Measurements from ENCODE around the gene TRAPPC11.

The TRAPPC11 gene

GRCh38 chr4:183637461-183637860 lies 21.6 kb upstream of the TRAPPC11 start:
- DNase-seq (ENCODE audit: low read depth in 3 of 3, low spot score in 1 of 3) = no peak

DNA sequence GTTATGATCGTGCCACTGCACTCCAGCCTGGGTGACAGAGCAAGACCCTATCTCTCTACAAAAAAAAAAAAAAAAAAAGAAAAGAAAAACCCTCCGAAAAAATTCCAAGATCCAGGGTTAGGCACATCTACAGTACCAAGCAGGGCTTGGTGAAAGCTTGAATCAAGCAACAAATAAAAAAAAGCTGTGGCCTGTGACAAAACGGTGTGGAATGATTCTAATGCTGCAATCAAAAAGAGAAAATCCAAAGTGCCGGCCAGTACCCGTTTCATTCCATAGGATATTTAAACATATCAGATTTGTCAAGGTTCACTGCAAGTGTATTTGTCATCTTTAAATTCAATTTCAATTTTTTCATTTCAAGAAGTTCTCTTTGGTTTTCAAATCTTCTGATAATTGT lies 20.7 kb upstream of the TRAPPC11 start:
- DNase-seq (ENCODE audit: low read depth in 3 of 3, low spot score in 1 of 3) = no peak

GRCh38 chr4:183639291-183639690 lies 19.8 kb upstream of the TRAPPC11 start:
- no peak for DNase-seq (ENCODE audit: low read depth in 3 of 3, low spot score in 1 of 3)

- DNase-seq (ENCODE audit: low read depth in 3 of 3, low spot score in 1 of 3) = no peak
Measured at GRCh38 chr4:183645326-183645725, 13.8 kb upstream of the TRAPPC11 start.

DNA sequence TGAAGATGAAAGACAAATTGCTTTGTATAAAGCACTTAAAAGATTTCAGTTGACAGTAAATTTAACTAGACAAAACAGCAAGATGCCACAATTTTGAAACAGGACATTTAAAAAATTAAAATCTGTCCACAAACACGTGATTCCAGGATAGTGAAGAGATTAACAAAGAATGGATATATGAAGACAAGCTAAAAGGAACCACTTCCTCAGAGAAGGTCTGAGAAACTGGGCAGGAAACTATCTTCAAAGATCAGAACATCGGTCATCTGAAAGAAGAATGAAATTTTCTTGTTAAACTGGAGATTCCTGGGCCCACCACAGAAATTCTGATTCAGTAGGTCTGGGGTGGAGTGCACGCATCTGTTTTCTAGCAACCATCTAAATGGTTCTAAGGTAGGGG lies 1.5 kb upstream of the TRAPPC11 start:
- DNase-seq (ENCODE audit: low read depth in 3 of 3, low spot score in 1 of 3) = no peak

- DNase-seq (ENCODE audit: low read depth in 3 of 3, low spot score in 1 of 3) = peak in 1 of 3 donors; percentile 13
Measured at GRCh38 chr4:183658362-183659028, 598 bp upstream of the TRAPPC11 start.

- no peak for DNase-seq (ENCODE audit: low read depth in 3 of 3, low spot score in 1 of 3)
Measured at GRCh38 chr4:183659872-183660242, 764 bp downstream of the TRAPPC11 start.

GRCh38 chr4:183666088-183666487 lies 7.0 kb downstream of the TRAPPC11 start:
- no peak for DNase-seq (ENCODE audit: low read depth in 3 of 3, low spot score in 1 of 3)

DNA sequence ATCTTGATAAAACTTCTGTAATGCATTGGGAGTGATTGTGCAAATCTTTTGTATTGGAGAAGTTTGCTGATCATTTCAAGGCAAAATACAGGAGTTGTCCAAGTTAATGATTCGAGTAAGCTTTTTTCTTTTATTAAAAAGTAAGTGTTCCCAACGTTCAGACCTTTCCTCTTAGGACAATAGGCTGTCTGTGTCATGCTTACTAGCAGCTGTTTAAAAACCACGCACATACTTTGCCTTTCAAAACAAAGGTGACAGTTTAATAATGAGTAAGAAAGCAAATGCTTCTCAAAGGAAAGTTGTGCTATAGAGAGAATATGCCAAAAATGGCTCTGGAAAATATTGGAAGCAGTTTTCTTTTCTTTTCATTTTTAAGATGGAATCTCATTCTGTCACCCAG lies 11.2 kb downstream of the TRAPPC11 start:
- DNase-seq (ENCODE audit: low read depth in 3 of 3, low spot score in 1 of 3) = no peak

- no peak for DNase-seq (ENCODE audit: low read depth in 3 of 3, low spot score in 1 of 3)
Measured at GRCh38 chr4:183670960-183671555, 12.0 kb downstream of the TRAPPC11 start.

- no peak for DNase-seq (ENCODE audit: low read depth in 3 of 3, low spot score in 1 of 3)
Measured at GRCh38 chr4:183674153-183674552, 15.1 kb downstream of the TRAPPC11 start.

DNA sequence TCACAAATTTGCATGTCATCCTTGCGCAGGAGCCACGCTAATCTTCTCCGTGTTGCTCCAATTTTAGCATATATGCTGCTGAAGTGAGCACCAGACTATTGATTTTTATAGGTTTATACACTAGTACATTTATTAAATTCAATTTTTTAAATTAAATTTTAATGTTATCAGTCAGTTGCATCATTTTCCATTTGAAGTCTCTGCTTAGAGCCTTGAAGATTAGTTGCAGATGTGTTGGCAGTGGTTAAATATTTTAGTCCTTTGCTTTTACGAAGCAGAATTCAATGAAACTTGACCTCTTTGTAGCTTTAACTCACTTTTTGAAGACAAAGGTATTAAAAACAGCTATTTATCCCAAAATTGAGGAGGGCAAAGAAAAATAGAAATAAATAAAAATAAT lies 16.5 kb downstream of the TRAPPC11 start:
- DNase-seq (ENCODE audit: low read depth in 3 of 3, low spot score in 1 of 3) = no peak

GRCh38 chr4:183681119-183681518 lies 22.0 kb downstream of the TRAPPC11 start:
- no peak for DNase-seq (ENCODE audit: low read depth in 3 of 3, low spot score in 1 of 3)

GRCh38 chr4:183686461-183686860 lies 27.4 kb downstream of the TRAPPC11 start:
- no peak for DNase-seq (ENCODE audit: low read depth in 3 of 3, low spot score in 1 of 3)

DNA sequence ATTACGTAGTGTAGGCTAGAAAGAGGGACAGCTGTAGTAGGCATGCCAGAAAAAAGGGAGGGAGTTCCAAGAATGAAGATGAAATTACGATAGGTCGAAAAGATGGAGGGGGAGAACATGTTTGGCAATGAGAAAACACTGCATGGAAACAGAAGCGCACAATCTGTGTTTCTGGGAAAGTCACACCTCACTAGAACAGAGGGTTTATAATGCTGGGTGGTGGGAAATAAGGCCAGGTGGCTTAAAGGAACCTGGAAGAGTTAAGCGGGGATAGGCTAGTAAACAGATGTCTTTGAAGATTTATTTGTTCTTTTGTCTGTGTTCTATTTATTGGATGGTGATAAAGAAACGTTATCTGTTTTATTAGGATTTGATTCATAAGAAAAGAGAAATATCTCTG lies 29.1 kb downstream of the TRAPPC11 start:
- no peak for DNase-seq (ENCODE audit: low read depth in 3 of 3, low spot score in 1 of 3)

DNA sequence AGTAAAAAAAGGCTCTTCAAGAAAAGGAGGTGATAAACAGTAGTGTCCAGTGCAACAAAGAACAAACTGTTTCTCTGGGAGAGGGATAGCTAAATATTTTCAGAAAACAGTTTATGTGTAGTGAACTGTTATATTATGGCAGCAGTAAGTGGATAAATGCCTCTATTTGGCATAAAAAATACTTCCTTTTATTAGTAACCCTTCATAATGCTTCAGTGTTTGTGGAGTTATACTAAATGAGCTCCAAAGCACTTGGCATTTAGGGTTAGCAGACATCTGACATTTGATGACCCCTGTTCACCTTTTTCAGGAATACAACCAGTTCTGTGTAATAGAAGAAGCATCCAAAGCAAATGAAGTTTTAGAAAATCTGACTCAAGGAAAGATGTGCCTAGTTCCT lies 31.9 kb downstream of the TRAPPC11 start:
- no peak for DNase-seq (ENCODE audit: low read depth in 3 of 3, low spot score in 1 of 3)

- no peak for DNase-seq (ENCODE audit: low read depth in 3 of 3, low spot score in 1 of 3)
Measured at GRCh38 chr4:183691897-183692296, 32.8 kb downstream of the TRAPPC11 start.

- no peak for DNase-seq (ENCODE audit: low read depth in 3 of 3, low spot score in 1 of 3)
Measured at GRCh38 chr4:183698909-183699308, 39.8 kb downstream of the TRAPPC11 start.

GRCh38 chr4:183700407-183700806 lies 41.3 kb downstream of the TRAPPC11 start:
- no peak for DNase-seq (ENCODE audit: low read depth in 3 of 3, low spot score in 1 of 3)

DNA sequence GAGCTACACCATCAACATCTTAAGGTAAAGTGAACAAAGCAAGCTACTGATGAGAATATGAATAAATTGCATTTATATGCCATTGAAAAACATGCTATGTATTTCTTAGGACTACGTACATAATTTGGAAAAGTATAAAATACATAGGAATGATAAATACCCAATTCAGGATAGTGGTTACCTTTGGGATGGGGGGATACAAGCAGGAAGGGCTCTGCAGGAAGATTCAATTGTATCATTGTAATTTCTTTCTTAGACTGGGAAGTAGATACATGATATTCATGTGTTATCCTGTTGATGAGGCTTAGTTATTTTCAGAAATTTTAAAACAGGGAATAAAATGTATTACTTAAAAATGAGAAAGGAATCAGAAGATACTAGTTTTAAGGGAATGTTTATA lies 43.4 kb downstream of the TRAPPC11 start:
- no peak for DNase-seq (ENCODE audit: low read depth in 3 of 3, low spot score in 1 of 3)

GRCh38 chr4:183714626-183715025 lies 55.5 kb downstream of the TRAPPC11 start:
- no peak for DNase-seq (ENCODE audit: low read depth in 3 of 3, low spot score in 1 of 3)

GRCh38 chr4:183716302-183716701 lies 57.2 kb downstream of the TRAPPC11 start:
- DNase-seq (ENCODE audit: low read depth in 3 of 3, low spot score in 1 of 3) = no peak

- no peak for DNase-seq (ENCODE audit: low read depth in 3 of 3, low spot score in 1 of 3)
Measured at GRCh38 chr4:183718876-183719275, 59.8 kb downstream of the TRAPPC11 start.

All from stimulated activated CD4-positive, alpha-beta T cell treated with anti-CD3 and anti-CD28 coated beads, TNF-alpha, amount 100 ng/mL, for 1 hour (primary cell).